Measurements from ENCODE around the gene TFIP11.
A peak's percentile ranks its signal among the peaks of the same experiment; 100 is the strongest.

Gene TFIP11

GRCh38 chr22:26479043-26479791 lies 33.1 kb downstream of the TFIP11 start:
- no peak for DNase-seq (ENCODE audit: low spot score)

- DNase-seq (ENCODE audit: low spot score), result no peak
Observed at GRCh38 chr22:26477341-26477731, 34.9 kb downstream of the TFIP11 start.

- no peak for DNase-seq (ENCODE audit: low spot score)
Observed at GRCh38 chr22:26476705-26477340, 35.5 kb downstream of the TFIP11 start.

GRCh38 chr22:26474682-26475081 lies 37.6 kb downstream of the TFIP11 start:
- DNase-seq (ENCODE audit: low spot score), result no peak

- peak; percentile 82 for DNase-seq (ENCODE audit: low spot score)
Observed at GRCh38 chr22:26471522-26471921, 40.8 kb downstream of the TFIP11 start.

GRCh38 chr22:26470807-26471206 lies 41.5 kb downstream of the TFIP11 start:
- DNase-seq (ENCODE audit: low spot score), result no peak

GRCh38 chr22:26466196-26466595 lies 46.1 kb downstream of the TFIP11 start:
- peak; percentile 41 for DNase-seq (ENCODE audit: low spot score)

- DNase-seq (ENCODE audit: low spot score), result peak; percentile 76
Observed at GRCh38 chr22:26464312-26464711, 48.0 kb downstream of the TFIP11 start.

GRCh38 chr22:26463688-26464087 lies 48.6 kb downstream of the TFIP11 start:
- no peak for DNase-seq (ENCODE audit: low spot score)

- no peak for DNase-seq (ENCODE audit: low spot score)
Observed at GRCh38 chr22:26463101-26463661, 49.1 kb downstream of the TFIP11 start.

GRCh38 chr22:26462641-26463040 lies 49.6 kb downstream of the TFIP11 start:
- no peak for DNase-seq (ENCODE audit: low spot score)

- DNase-seq (ENCODE audit: low spot score), result no peak
Observed at GRCh38 chr22:26462051-26462450, 50.2 kb downstream of the TFIP11 start.

- peak; percentile 82 for DNase-seq (ENCODE audit: low spot score)
Observed at GRCh38 chr22:26461188-26461810, 51.0 kb downstream of the TFIP11 start.

- DNase-seq (ENCODE audit: low spot score), result no peak
Observed at GRCh38 chr22:26460202-26460601, 52.1 kb downstream of the TFIP11 start.

GRCh38 chr22:26457661-26458272 lies 54.5 kb downstream of the TFIP11 start:
- DNase-seq (ENCODE audit: low spot score), result no peak

GRCh38 chr22:26453812-26454500 lies 58.3 kb downstream of the TFIP11 start:
- no peak for DNase-seq (ENCODE audit: low spot score)

GRCh38 chr22:26453216-26453615 lies 59.1 kb downstream of the TFIP11 start:
- no peak for DNase-seq (ENCODE audit: low spot score)

- no peak for DNase-seq (ENCODE audit: low spot score)
Observed at GRCh38 chr22:26452236-26453016, 59.8 kb downstream of the TFIP11 start.

GRCh38 chr22:26450453-26451185 lies 61.7 kb downstream of the TFIP11 start:
- DNase-seq (ENCODE audit: low spot score), result no peak

- DNase-seq (ENCODE audit: low spot score), result no peak
Observed at GRCh38 chr22:26448941-26449340, 63.3 kb downstream of the TFIP11 start.

Data from GM03348 (cell line).